Measurements from ENCODE around the gene CARMIL1.

CARMIL1 gene

DNA sequence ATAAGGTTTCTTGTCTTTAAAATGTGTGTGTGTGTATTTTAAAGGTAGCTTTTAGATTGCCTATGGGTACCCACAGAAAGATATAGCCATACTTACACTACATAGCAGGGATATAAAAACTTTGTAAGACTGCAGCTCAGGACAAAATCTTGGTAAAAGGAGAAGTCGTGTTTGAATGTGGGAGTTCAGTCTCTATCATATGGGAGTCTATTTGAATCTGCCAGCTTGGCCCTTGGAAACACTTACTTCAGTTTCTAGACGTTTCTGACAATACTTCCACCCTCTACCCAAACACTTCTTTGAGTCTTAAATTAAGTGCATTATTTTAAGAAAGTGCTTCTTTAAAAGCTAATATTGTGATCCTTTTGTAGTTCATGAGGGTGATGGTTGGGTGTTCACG, 155.7 kb downstream of the CARMIL1 start:
- no peak overlapping the region for H3K4me2 ChIP-seq (ENCODE audit: low read length)
- H3K27ac ChIP-seq (ENCODE audit: low read length) = no peak overlapping the region
- no peaks in the 10 kb centered on the region for H3K36me3 ChIP-seq (replicated peaks; ENCODE audit: low read depth, low read length)
- no peaks in the 10 kb centered on the region for H3K79me2 ChIP-seq (ENCODE audit: low read length)
- H3K9ac ChIP-seq (ENCODE audit: low read length) = no peak overlapping the region
- no peaks in the 10 kb centered on the region for H4K20me1 ChIP-seq (ENCODE audit: insufficient read depth, low read length)
- no peak overlapping the region for H3K4me3 ChIP-seq (ENCODE audit: low read length)
- no peaks in the 10 kb centered on the region for H3K27me3 ChIP-seq (ENCODE audit: low read depth, low read length)
- TF ChIP-seq, protein P1, sequence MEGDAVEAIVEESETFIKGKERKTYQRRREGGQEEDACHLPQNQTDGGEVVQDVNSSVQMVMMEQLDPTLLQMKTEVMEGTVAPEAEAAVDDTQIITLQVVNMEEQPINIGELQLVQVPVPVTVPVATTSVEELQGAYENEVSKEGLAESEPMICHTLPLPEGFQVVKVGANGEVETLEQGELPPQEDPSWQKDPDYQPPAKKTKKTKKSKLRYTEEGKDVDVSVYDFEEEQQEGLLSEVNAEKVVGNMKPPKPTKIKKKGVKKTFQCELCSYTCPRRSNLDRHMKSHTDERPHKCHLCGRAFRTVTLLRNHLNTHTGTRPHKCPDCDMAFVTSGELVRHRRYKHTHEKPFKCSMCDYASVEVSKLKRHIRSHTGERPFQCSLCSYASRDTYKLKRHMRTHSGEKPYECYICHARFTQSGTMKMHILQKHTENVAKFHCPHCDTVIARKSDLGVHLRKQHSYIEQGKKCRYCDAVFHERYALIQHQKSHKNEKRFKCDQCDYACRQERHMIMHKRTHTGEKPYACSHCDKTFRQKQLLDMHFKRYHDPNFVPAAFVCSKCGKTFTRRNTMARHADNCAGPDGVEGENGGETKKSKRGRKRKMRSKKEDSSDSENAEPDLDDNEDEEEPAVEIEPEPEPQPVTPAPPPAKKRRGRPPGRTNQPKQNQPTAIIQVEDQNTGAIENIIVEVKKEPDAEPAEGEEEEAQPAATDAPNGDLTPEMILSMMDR (IDR thresholded peaks at IDR 0.05; ENCODE audit: low read depth, low read length) = no peak
- TF ChIP-seq EZH2phosphoT487 (IDR thresholded peaks at IDR 0.05; ENCODE audit: low read depth) = no peak
- peaks cover 4% of the 10 kb centered on the region; the same call in 1 of the 2 replicates for H3K9me3 ChIP-seq (ENCODE audit: insufficient read depth, low read length)
- H3K4me1 ChIP-seq (ENCODE audit: low read length) = no peaks in the 10 kb centered on the region
- H2AFZ ChIP-seq (ENCODE audit: low read depth, low read length) = no peak overlapping the region

DNA sequence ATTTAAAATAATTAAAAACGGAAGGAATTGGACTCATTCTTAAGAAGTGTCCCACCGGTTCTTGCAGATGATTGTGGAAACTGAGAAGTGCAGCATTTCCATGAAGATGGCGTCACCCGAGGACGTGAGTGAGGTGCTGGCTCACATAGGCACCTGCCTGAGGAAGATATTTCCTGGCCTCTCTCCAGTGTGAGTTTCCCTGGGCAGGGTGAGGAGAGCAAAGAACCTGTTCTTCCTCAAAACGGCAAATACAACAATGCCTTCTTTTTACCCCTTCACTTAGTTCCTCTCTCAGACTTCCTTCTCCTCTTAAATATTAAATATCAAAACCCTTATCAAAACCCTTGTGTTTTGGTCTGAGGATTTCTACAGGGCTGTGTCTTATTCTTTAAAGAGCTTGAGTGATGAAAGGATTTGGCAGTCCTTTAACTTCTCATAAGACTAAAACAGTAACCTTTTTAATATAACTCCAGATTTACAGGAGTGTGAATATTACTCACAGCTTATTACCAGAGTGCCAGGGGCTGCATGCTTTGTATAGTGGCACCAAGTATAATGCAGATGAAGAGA, 156.3 kb downstream of the CARMIL1 start:
- Histone ChIP-seq H3K36me3 (replicated peaks; ENCODE audit: low read depth, low read length) (no peaks in the 10 kb centered on the region), H3K9ac (ENCODE audit: low read length) (no peak overlapping the region), H3K4me1 (ENCODE audit: low read length) (no peaks in the 10 kb centered on the region), H3K27ac (ENCODE audit: low read length) (no peak overlapping the region), H3K27me3 (ENCODE audit: low read depth, low read length) (no peaks in the 10 kb centered on the region), H3K4me3 (ENCODE audit: low read length) (no peak overlapping the region), H3K79me2 (ENCODE audit: low read length) (no peaks in the 10 kb centered on the region), H3K4me2 (ENCODE audit: low read length) (no peak overlapping the region), H3K9me3 (ENCODE audit: insufficient read depth, low read length) (peaks cover 4% of the 10 kb centered on the region; the same call in 1 of the 2 replicates), H2AFZ (ENCODE audit: low read depth, low read length) (no peak overlapping the region), H4K20me1 (ENCODE audit: insufficient read depth, low read length) (no peaks in the 10 kb centered on the region)
- TF ChIP-seq EZH2phosphoT487 (IDR thresholded peaks at IDR 0.05; ENCODE audit: low read depth) = no peak
- TF ChIP-seq, protein P1 (IDR thresholded peaks at IDR 0.05; ENCODE audit: low read depth, low read length) = no peak

DNA sequence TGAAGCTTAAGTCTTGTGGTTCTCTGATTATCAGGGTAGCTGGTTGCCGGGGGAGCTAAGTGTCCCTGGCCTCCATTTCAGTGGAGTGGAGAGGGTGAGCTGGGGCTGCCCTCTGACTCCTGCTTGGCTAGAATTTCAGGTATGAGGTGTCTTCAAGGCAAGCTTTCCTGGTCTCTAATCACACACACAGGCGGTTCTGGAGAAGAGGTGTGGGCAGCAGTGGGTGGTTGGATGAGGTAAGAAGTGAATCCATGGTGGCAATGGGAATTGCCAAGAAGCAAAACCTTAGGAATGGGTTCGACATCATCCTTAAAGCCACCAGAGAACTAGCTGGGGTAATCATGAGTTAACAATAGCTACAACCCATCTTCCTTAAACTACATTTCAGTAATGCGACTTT, 157.6 kb downstream of the CARMIL1 start:
- H3K27me3 ChIP-seq (ENCODE audit: low read depth, low read length) = no peaks in the 10 kb centered on the region
- no peak overlapping the region for H2AFZ ChIP-seq (ENCODE audit: low read depth, low read length)
- no peak overlapping the region for H3K27ac ChIP-seq (ENCODE audit: low read length)
- no peak for TF ChIP-seq EZH2phosphoT487 (IDR thresholded peaks at IDR 0.05; ENCODE audit: low read depth)
- TF ChIP-seq, protein P1 (IDR thresholded peaks at IDR 0.05; ENCODE audit: low read depth, low read length) = no peak
- H3K9ac ChIP-seq (ENCODE audit: low read length) = no peak overlapping the region
- no peak overlapping the region for H3K4me2 ChIP-seq (ENCODE audit: low read length)
- H3K9me3 ChIP-seq (ENCODE audit: insufficient read depth, low read length) = no peaks in the 10 kb centered on the region
- H3K79me2 ChIP-seq (ENCODE audit: low read length) = no peaks in the 10 kb centered on the region
- H3K36me3 ChIP-seq (replicated peaks; ENCODE audit: low read depth, low read length) = no peaks in the 10 kb centered on the region
- no peak overlapping the region for H3K4me3 ChIP-seq (ENCODE audit: low read length)
- no peaks in the 10 kb centered on the region for H3K4me1 ChIP-seq (ENCODE audit: low read length)
- H4K20me1 ChIP-seq (ENCODE audit: insufficient read depth, low read length) = no peaks in the 10 kb centered on the region

DNA sequence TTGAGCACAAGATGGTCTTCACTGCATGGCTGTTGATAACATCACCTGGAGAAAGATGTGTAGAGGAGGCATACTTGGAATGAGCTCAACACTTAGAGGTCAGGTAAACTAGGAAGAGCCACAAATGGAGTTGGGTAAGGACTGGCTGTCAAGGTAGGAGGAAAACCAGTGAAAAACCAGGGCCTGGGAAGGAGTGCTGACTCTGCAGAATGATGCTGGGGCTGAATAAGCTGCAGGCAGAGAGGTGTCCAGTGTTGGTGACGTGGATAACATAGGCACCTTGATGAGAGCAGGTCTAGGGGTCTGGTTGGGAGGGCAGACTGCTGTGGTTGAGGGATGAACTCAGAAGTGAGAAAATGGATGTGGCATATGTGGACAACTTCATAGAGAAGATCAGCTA, 160.2 kb downstream of the CARMIL1 start:
- no peaks in the 10 kb centered on the region for H3K36me3 ChIP-seq (replicated peaks; ENCODE audit: low read depth, low read length)
- H3K79me2 ChIP-seq (ENCODE audit: low read length) = no peaks in the 10 kb centered on the region
- H3K9ac ChIP-seq (ENCODE audit: low read length) = no peak overlapping the region
- no peaks in the 10 kb centered on the region for H3K27me3 ChIP-seq (ENCODE audit: low read depth, low read length)
- TF ChIP-seq, protein P1 (IDR thresholded peaks at IDR 0.05; ENCODE audit: low read depth, low read length) = no peak
- TF ChIP-seq EZH2phosphoT487 (IDR thresholded peaks at IDR 0.05; ENCODE audit: low read depth) = no peak
- H2AFZ ChIP-seq (ENCODE audit: low read depth, low read length) = no peak overlapping the region
- H3K4me1 ChIP-seq (ENCODE audit: low read length) = no peaks in the 10 kb centered on the region
- no peak overlapping the region for H3K27ac ChIP-seq (ENCODE audit: low read length)
- no peaks in the 10 kb centered on the region for H4K20me1 ChIP-seq (ENCODE audit: insufficient read depth, low read length)
- H3K9me3 ChIP-seq (ENCODE audit: insufficient read depth, low read length) = no peaks in the 10 kb centered on the region
- no peak overlapping the region for H3K4me3 ChIP-seq (ENCODE audit: low read length)
- no peak overlapping the region for H3K4me2 ChIP-seq (ENCODE audit: low read length)
